GM23338 (cell line): ENCODE results near the gene EMILIN3. TPM values are rescaled to one million over a fixed set of nuclear protein-coding genes. Genes with fewer than 3 reads are reported as not detected.

Experiments used
- ATAC-seq: fragments of 200-7000 bp; cut with Tn5 transposase; 3 replicates; pipeline ENCODE4 v1.9.1; 2020
- DNase-seq: peaks from one replicate; pipeline ENCODE4 v3.0.0-alpha.2; 2015; ENCODE audit warnings: low spot score
- H2AFZ ChIP-seq: fragments of 200-600 bp; sonication (generic); 2 replicates; pipeline ENCODE4 v1.8.0; 2016; ENCODE audit warnings: antibody characterized with exemption, mild to moderate bottlenecking, moderate library complexity
- H3F3A ChIP-seq: fragments of 200-600 bp; sonication (generic); replicated peaks from 2 replicates; pipeline ENCODE4 v1.8.0; 2017; ENCODE audit warnings: antibody characterized with exemption, mixed run types, low read depth
- H3K27ac ChIP-seq: fragments of 200-600 bp; sonication (generic); 2 replicates; pipeline ENCODE4 v1.6.1; 2016; ENCODE audit warnings: low read depth
- H3K27me3 ChIP-seq: fragments of 200-600 bp; sonication (generic); 2 replicates; pipeline ENCODE4 v1.8.0; 2016; ENCODE audit warnings: mild to moderate bottlenecking, mixed run types, moderate library complexity; ENCODE audit not compliant: insufficient read depth
- H3K36me3 ChIP-seq: fragments of 200-600 bp; sonication (generic); 2 replicates; pipeline ENCODE4 v1.8.0; 2016; ENCODE audit warnings: mild to moderate bottlenecking; ENCODE audit not compliant: insufficient read depth
- H3K4me1 ChIP-seq: fragments of 200-600 bp; sonication (generic); 2 replicates; pipeline ENCODE4 v1.8.0; 2016; ENCODE audit warnings: mild to moderate bottlenecking, moderate library complexity; ENCODE audit not compliant: insufficient read depth
- H3K4me2 ChIP-seq: fragments of 200-600 bp; sonication (generic); 2 replicates; pipeline ENCODE4 v1.7.1; 2017; ENCODE audit warnings: mixed run types
- H3K4me3 ChIP-seq: fragments of 200-600 bp; sonication (generic); 2 replicates; pipeline ENCODE4 v1.6.1; 2016; ENCODE audit warnings: mixed run types
- H3K79me2 ChIP-seq: fragments of 200-600 bp; sonication (generic); replicated peaks from 2 replicates; pipeline ENCODE4 v1.8.0; 2017; ENCODE audit warnings: mild to moderate bottlenecking; ENCODE audit not compliant: insufficient read depth
- H3K9me2 ChIP-seq: fragments of 200-600 bp; sonication (generic); 2 replicates; pipeline ENCODE4 v1.8.0; 2017; ENCODE audit not compliant: insufficient read depth
- H4K20me1 ChIP-seq: fragments of 200-600 bp; sonication (generic); replicated peaks from 2 replicates; pipeline ENCODE4 v1.8.0; 2017; ENCODE audit warnings: mild to moderate bottlenecking; ENCODE audit not compliant: insufficient read depth
- H3K27ac Mint-ChIP-seq: 2 replicates; pipeline ENCODE4 v1.8.0; 2020; ENCODE audit warnings: inconsistent platforms, mild to moderate bottlenecking, moderate library complexity, mixed read lengths
- H3K27me3 Mint-ChIP-seq: 3 replicates; pipeline ENCODE4 v1.8.0; 2022; ENCODE audit warnings: low read depth, mild to moderate bottlenecking, moderate library complexity, mixed read lengths, inconsistent platforms; ENCODE audit not compliant: insufficient read depth, poor library complexity
- H3K36me3 Mint-ChIP-seq: 3 replicates; pipeline ENCODE4 v1.8.0; 2021; ENCODE audit warnings: low read depth, mild to moderate bottlenecking, inconsistent platforms, moderate library complexity, mixed read lengths
- H3K4me1 Mint-ChIP-seq: 3 replicates; pipeline ENCODE4 v1.8.0; 2020; ENCODE audit warnings: mild to moderate bottlenecking, inconsistent platforms, mixed read lengths
- H3K4me3 Mint-ChIP-seq: 3 replicates; pipeline ENCODE4 v1.8.0; 2021; ENCODE audit warnings: moderate library complexity, mild to moderate bottlenecking, inconsistent platforms, mixed read lengths
- H3K9me3 Mint-ChIP-seq: 3 replicates; pipeline ENCODE4 v1.8.0; 2020; ENCODE audit warnings: moderate library complexity, mild to moderate bottlenecking, inconsistent platforms, mixed read lengths
- EZH2phosphoT487 ChIP-seq: fragments of 200-600 bp; sonication (generic); IDR thresholded peaks from one replicate; pipeline ENCODE4 v1.8.1; 2018; ENCODE audit warnings: antibody characterized with exemption; ENCODE audit not compliant: unreplicated experiment
- JUNB ChIP-seq: IDR thresholded peaks from one replicate; pipeline ENCODE4 v1.6.1; 2016; ENCODE audit warnings: antibody characterized with exemption; ENCODE audit not compliant: unreplicated experiment
- STAT1 ChIP-seq: IDR thresholded peaks from one replicate; pipeline ENCODE4 v1.6.1; 2016; ENCODE audit warnings: antibody characterized with exemption; ENCODE audit not compliant: unreplicated experiment
- ZNF114 ChIP-seq: fragments of 250-450 bp; sonication (Bioruptor Pico); IDR thresholded peaks from 2 replicates; pipeline ENCODE4 v1.5.0; 2020; ENCODE audit warnings: mild to moderate bottlenecking, moderate library complexity
- ZNF331 ChIP-seq: fragments of 250-450 bp; sonication (Bioruptor Pico); IDR thresholded peaks from 2 replicates; pipeline ENCODE4 v1.5.0; 2020; ENCODE audit warnings: low read depth, mild to moderate bottlenecking, moderate library complexity
- polyA plus RNA-seq: library from polyadenylated mRNA; unstranded; fragments of >200 nt; fragmentation: Nextera tagmentation; extraction: Ambion mirVana; gene quantifications from 2 replicates; pipeline ENCODE4 v1.2.1, GENCODE V29; 2016
- total RNA-seq: library from RNA; depleted of rRNA; stranded (reverse); fragments of >200 nt; shearing (Covaris generic); gene quantifications from 2 replicates; pipeline ENCODE4 v1.2.3, GENCODE V29; 2014
- TF ChIP-seq, protein P1 (sequence below), 2 experiments: fragments of 200-600 bp in 1 of 2; sonication (generic) in 1 of 2; conservative IDR thresholded peaks; 2 replicates each; pipeline versions ENCODE4 v1.5.1 to v1.6.1; 2016 to 2017; ENCODE audit warnings: antibody characterized with exemption in 2 of 2, low read depth in 2 of 2, mild to moderate bottlenecking in 2 of 2, moderate library complexity in 1 of 2
- TF ChIP-seq, protein P2 (sequence below): IDR thresholded peaks from 2 replicates; pipeline ENCODE4 v1.6.1; 2016; ENCODE audit warnings: antibody characterized with exemption
- TF ChIP-seq, protein P3 (sequence below): fragments of 250-450 bp; sonication (Bioruptor Pico); IDR thresholded peaks from 2 replicates; pipeline ENCODE4 v1.5.0; 2020; ENCODE audit warnings: mild to moderate bottlenecking, moderate library complexity

EMILIN3 gene
- total and polyA plus RNA-seq, 2 experiments from 2014 or later = 0.53 to 6.6 TPM

DNA sequence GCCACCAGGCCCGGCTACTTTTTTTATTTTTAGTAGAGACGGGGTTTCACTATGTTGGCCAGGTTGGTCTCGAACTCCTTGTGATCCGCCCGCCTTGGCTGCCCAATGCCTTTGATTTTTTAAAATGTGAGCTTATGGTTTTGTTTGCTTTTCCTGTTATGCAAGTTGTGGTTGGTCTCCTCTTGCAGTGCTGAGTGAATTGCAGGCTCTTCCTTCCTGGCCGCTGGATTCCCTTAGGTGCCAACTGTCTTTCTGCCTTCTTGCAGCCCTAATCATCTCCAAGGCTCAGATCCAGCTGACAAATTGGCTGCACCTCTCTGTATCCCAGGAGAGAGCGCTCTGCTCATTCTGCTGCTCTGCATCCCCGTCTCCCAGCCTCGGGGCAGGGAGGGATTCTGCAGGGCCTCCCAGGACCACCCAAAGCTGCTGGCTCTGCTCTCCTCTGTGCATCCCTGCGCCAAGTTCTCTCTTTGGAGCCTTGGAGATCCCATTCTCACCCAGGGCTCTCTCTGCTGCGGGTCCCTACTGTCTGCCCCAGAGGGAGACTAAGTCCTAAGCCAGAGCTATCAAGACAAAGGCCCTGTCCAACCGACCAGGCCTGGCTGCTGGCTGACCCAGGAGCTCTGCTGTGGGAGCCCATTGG, 14.1 kb upstream of the EMILIN3 start:
- DNase-seq = no peak
- H3K36me3 ChIP-seq = no peaks in the 10 kb centered on the region
- peak; percentile 84 for ATAC-seq
- H3K4me3 ChIP-seq = no peak overlapping the region
- TF ChIP-seq EZH2phosphoT487 (no peak), STAT1 (no peak), ZNF331 (CRISPR knock-in tag) (no peak)
- TF ChIP-seq, protein P1, sequence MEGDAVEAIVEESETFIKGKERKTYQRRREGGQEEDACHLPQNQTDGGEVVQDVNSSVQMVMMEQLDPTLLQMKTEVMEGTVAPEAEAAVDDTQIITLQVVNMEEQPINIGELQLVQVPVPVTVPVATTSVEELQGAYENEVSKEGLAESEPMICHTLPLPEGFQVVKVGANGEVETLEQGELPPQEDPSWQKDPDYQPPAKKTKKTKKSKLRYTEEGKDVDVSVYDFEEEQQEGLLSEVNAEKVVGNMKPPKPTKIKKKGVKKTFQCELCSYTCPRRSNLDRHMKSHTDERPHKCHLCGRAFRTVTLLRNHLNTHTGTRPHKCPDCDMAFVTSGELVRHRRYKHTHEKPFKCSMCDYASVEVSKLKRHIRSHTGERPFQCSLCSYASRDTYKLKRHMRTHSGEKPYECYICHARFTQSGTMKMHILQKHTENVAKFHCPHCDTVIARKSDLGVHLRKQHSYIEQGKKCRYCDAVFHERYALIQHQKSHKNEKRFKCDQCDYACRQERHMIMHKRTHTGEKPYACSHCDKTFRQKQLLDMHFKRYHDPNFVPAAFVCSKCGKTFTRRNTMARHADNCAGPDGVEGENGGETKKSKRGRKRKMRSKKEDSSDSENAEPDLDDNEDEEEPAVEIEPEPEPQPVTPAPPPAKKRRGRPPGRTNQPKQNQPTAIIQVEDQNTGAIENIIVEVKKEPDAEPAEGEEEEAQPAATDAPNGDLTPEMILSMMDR (conservative IDR thresholded peaks at IDR 0.05; ENCODE audit: low read depth in 2 of 2) = peak; percentile 8 to 48; a peak in 2 of 4 replicates
- no peaks in the 10 kb centered on the region for H3F3A ChIP-seq
- no peaks in the 10 kb centered on the region for H3K9me2 ChIP-seq
- peaks cover 4% of the 10 kb centered on the region; the same call in 1 of the 3 replicates for H3K4me1 Mint-ChIP-seq
- H3K79me2 ChIP-seq = no peaks in the 10 kb centered on the region
- H3K9me3 Mint-ChIP-seq = no peaks in the 10 kb centered on the region
- H3K4me3 Mint-ChIP-seq = no peak overlapping the region
- no peaks in the 10 kb centered on the region for H3K4me1 ChIP-seq
- no peak overlapping the region for H3K27ac Mint-ChIP-seq
- no peaks in the 10 kb centered on the region for H3K27me3 ChIP-seq
- no peak overlapping the region for H3K27ac ChIP-seq
- no peaks in the 10 kb centered on the region; the same call in 1 of the 2 replicates for H4K20me1 ChIP-seq
- H3K36me3 Mint-ChIP-seq = no peaks in the 10 kb centered on the region
- H3K27me3 Mint-ChIP-seq = peaks cover 3% of the 10 kb centered on the region
- H2AFZ ChIP-seq = no peak overlapping the region
- H3K4me2 ChIP-seq = no peak overlapping the region

DNA sequence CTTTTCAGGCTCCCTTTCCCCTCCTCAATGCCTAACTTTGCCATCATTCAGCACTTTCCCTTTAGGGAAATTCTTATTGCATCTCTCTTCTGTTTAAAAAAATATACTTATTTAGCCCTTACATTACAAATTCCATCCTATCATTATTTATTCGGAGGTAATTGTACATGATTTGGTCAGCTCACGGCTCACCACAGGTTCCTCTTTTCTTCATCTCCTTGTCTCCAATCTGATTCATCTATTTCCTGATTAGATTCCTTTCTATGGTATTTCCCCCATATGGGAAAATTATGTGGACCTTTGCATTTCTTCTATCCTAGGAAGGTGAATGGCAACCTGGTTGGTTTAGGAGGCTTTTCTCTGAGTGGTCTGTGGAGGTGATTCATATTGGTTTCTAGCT, 12.9 kb upstream of the EMILIN3 start:
- Mint-ChIP-seq H3K4me1 (peaks cover 4% of the 10 kb centered on the region; the same call in 1 of the 3 replicates), H3K4me3 (no peak overlapping the region), H3K27me3 (peaks cover 3% of the 10 kb centered on the region), H3K27ac (no peak overlapping the region), H3K9me3 (no peaks in the 10 kb centered on the region), H3K36me3 (no peaks in the 10 kb centered on the region)
- Histone ChIP-seq H3K36me3 (no peaks in the 10 kb centered on the region), H3K4me1 (no peaks in the 10 kb centered on the region), H3K4me2 (no peak overlapping the region), H4K20me1 (no peaks in the 10 kb centered on the region; the same call in 1 of the 2 replicates), H3K27me3 (no peaks in the 10 kb centered on the region), H3K4me3 (no peak overlapping the region), H2AFZ (no peak overlapping the region), H3F3A (no peaks in the 10 kb centered on the region), H3K9me2 (no peaks in the 10 kb centered on the region), H3K79me2 (no peaks in the 10 kb centered on the region), H3K27ac (no peak overlapping the region)
- no peak for ATAC-seq
- DNase-seq = no peak
- TF ChIP-seq, protein P2, sequence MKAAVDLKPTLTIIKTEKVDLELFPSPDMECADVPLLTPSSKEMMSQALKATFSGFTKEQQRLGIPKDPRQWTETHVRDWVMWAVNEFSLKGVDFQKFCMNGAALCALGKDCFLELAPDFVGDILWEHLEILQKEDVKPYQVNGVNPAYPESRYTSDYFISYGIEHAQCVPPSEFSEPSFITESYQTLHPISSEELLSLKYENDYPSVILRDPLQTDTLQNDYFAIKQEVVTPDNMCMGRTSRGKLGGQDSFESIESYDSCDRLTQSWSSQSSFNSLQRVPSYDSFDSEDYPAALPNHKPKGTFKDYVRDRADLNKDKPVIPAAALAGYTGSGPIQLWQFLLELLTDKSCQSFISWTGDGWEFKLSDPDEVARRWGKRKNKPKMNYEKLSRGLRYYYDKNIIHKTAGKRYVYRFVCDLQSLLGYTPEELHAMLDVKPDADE = no peak
- TF ChIP-seq, protein P3, sequence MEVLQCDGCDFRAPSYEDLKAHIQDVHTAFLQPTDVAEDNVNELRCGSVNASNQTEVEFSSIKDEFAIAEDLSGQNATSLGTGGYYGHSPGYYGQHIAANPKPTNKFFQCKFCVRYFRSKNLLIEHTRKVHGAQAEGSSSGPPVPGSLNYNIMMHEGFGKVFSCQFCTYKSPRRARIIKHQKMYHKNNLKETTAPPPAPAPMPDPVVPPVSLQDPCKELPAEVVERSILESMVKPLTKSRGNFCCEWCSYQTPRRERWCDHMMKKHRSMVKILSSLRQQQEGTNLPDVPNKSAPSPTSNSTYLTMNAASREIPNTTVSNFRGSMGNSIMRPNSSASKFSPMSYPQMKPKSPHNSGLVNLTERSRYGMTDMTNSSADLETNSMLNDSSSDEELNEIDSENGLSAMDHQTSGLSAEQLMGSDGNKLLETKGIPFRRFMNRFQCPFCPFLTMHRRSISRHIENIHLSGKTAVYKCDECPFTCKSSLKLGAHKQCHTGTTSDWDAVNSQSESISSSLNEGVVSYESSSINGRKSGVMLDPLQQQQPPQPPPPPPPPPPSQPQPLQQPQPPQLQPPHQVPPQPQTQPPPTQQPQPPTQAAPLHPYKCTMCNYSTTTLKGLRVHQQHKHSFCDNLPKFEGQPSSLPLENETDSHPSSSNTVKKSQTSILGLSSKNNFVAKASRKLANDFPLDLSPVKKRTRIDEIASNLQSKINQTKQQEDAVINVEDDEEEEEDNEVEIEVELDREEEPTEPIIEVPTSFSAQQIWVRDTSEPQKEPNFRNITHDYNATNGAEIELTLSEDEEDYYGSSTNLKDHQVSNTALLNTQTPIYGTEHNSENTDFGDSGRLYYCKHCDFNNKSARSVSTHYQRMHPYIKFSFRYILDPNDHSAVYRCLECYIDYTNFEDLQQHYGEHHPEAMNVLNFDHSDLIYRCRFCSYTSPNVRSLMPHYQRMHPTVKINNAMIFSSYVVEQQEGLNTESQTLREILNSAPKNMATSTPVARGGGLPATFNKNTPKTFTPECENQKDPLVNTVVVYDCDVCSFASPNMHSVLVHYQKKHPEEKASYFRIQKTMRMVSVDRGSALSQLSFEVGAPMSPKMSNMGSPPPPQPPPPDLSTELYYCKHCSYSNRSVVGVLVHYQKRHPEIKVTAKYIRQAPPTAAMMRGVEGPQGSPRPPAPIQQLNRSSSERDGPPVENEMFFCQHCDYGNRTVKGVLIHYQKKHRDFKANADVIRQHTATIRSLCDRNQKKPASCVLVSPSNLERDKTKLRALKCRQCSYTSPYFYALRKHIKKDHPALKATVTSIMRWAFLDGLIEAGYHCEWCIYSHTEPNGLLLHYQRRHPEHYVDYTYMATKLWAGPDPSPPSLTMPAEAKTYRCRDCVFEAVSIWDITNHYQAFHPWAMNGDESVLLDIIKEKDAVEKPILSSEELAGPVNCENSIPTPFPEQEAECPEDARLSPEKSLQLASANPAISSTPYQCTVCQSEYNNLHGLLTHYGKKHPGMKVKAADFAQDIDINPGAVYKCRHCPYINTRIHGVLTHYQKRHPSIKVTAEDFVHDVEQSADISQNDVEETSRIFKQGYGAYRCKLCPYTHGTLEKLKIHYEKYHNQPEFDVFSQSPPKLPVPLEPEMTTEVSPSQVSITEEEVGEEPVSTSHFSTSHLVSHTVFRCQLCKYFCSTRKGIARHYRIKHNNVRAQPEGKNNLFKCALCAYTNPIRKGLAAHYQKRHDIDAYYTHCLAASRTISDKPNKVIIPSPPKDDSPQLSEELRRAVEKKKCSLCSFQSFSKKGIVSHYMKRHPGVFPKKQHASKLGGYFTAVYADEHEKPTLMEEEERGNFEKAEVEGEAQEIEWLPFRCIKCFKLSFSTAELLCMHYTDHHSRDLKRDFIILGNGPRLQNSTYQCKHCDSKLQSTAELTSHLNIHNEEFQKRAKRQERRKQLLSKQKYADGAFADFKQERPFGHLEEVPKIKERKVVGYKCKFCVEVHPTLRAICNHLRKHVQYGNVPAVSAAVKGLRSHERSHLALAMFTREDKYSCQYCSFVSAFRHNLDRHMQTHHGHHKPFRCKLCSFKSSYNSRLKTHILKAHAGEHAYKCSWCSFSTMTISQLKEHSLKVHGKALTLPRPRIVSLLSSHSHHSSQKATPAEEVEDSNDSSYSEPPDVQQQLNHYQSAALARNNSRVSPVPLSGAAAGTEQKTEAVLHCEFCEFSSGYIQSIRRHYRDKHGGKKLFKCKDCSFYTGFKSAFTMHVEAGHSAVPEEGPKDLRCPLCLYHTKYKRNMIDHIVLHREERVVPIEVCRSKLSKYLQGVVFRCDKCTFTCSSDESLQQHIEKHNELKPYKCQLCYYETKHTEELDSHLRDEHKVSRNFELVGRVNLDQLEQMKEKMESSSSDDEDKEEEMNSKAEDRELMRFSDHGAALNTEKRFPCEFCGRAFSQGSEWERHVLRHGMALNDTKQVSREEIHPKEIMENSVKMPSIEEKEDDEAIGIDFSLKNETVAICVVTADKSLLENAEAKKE = no peak
- TF ChIP-seq, protein P1 (conservative IDR thresholded peaks at IDR 0.05; ENCODE audit: low read depth in 2 of 2) = no peak
- TF ChIP-seq STAT1 = no peak
- TF ChIP-seq JUNB = no peak
- TF ChIP-seq ZNF114 (CRISPR knock-in tag) = no peak
